IMR-90 (cell line): Measurements from ENCODE around the gene ZNF362. TPM values are rescaled to one million over a fixed set of nuclear protein-coding genes. Genes with fewer than 3 reads are reported as not detected.
A peak's percentile ranks its signal among the peaks of the same experiment; 100 is the strongest.

Source experiments
- ATAC-seq: fragments of 200-7000 bp; cut with Tn5 transposase; 2 replicates; pipeline ENCODE4 v1.9.1; 2020; ENCODE audit warnings: low read depth, mild to moderate bottlenecking, moderate library complexity
- BruUV-seq: library from RNA; stranded (reverse); fragments of 400-500 nt; replicated peaks from 2 replicates; lab custom pipeline; 2021; lab: Mats Ljungman, UMichigan
- CTCF ChIA-PET: fragments of 300-600 bp; formaldehyde crosslinking; extraction: SDS; loops from one replicate; lab custom pipeline; 2021; ENCODE audit warnings: antibody characterized with exemption; lab: Yijun Ruan, JAX
- POLR2A ChIA-PET: fragments of 300-600 bp; sonication (Branson Sonifier 250); formaldehyde crosslinking; loops from one replicate; lab custom pipeline; 2022; ENCODE audit warnings: antibody characterized with exemption; ENCODE audit not compliant: unreplicated experiment; lab: Charles Lee
- DNase-seq: peaks from one replicate; pipeline ENCODE4 v3.0.0; 2013
- H2AFZ ChIP-seq: replicated peaks from 2 replicates; pipeline ENCODE3; 2013; ENCODE audit warnings: low read length, mild to moderate bottlenecking; ENCODE audit not compliant: poor library complexity
- H2AK5ac ChIP-seq: 2 replicates; pipeline ENCODE4 v1.6.1; 2013; ENCODE audit warnings: low read depth, low read length, inconsistent platforms
- H2AK9ac ChIP-seq: replicated peaks from 2 replicates; pipeline ENCODE3; 2013; ENCODE audit warnings: mild to moderate bottlenecking, low read depth, low read length, moderate library complexity; ENCODE audit not compliant: poor library complexity
- H2BK120ac ChIP-seq: 2 replicates; pipeline ENCODE4 v1.6.1; 2013; ENCODE audit warnings: low read depth, low read length, inconsistent platforms
- H2BK15ac ChIP-seq: 3 replicates; pipeline ENCODE4 v1.6.1; 2013; ENCODE audit warnings: low read depth, low read length, inconsistent platforms
- H2BK20ac ChIP-seq: 2 replicates; pipeline ENCODE4 v1.6.1; 2013; ENCODE audit warnings: low read depth, mild to moderate bottlenecking, inconsistent platforms, low read length, moderate library complexity
- H2BK5ac ChIP-seq: 2 replicates; pipeline ENCODE4 v1.6.1; 2013; ENCODE audit warnings: mild to moderate bottlenecking, low read depth, low read length, inconsistent platforms; ENCODE audit not compliant: poor library complexity, severe bottlenecking
- H3K14ac ChIP-seq: replicated peaks from 2 replicates; pipeline ENCODE4 v1.6.1; 2013; ENCODE audit warnings: low read depth, low read length, inconsistent platforms
- H3K18ac ChIP-seq: 2 replicates; pipeline ENCODE4 v1.6.1; 2013; ENCODE audit warnings: low read depth, low read length, control low read depth
- H3K23ac ChIP-seq: 2 replicates; pipeline ENCODE4 v1.6.1; 2013; ENCODE audit warnings: low read depth, low read length, inconsistent platforms
- H3K27ac ChIP-seq: 2 replicates; pipeline ENCODE4 v1.5.1; 2013; ENCODE audit warnings: mild to moderate bottlenecking, control low read depth, low read length; ENCODE audit not compliant: insufficient read depth
- H3K27me3 ChIP-seq: 2 replicates; pipeline ENCODE4 v1.6.1; 2013; ENCODE audit warnings: low read length; ENCODE audit not compliant: control insufficient read depth, insufficient read depth
- H3K36me3 ChIP-seq: 2 replicates; pipeline ENCODE4 v1.6.1; 2013; ENCODE audit warnings: low read length, mixed read lengths; ENCODE audit not compliant: control insufficient read depth, insufficient read depth
- H3K4ac ChIP-seq: 2 replicates; pipeline ENCODE4 v1.6.1; 2013; ENCODE audit warnings: low read depth, low read length, inconsistent platforms
- H3K4me1 ChIP-seq: 2 replicates; pipeline ENCODE4 v1.6.1; 2013; ENCODE audit warnings: low read length, mixed read lengths; ENCODE audit not compliant: control insufficient read depth, insufficient read depth
- H3K4me2 ChIP-seq: 2 replicates; pipeline ENCODE4 v1.6.1; 2013; ENCODE audit warnings: low read depth, mild to moderate bottlenecking, control low read depth, low read length, moderate library complexity
- H3K4me3 ChIP-seq: 2 replicates; pipeline ENCODE4 v1.5.1; 2013; ENCODE audit warnings: low read depth, mild to moderate bottlenecking, control low read depth, low read length, moderate library complexity; ENCODE audit not compliant: insufficient read depth
- H3K56ac ChIP-seq: 2 replicates; pipeline ENCODE4 v1.6.1; 2013; ENCODE audit warnings: low read length, inconsistent platforms; ENCODE audit not compliant: insufficient read depth; ENCODE audit errors: extremely low read depth
- H3K79me1 ChIP-seq, 2 experiments: 2 replicates each; pipeline ENCODE4 v1.6.1; 2013; ENCODE audit warnings: low read length in 2 of 2, inconsistent platforms in 1 of 2, low read depth in 1 of 2
- H3K9ac ChIP-seq: 2 replicates; pipeline ENCODE4 v1.6.1; 2013; ENCODE audit warnings: low read depth, low read length, control low read depth
- H3K9me1 ChIP-seq: 2 replicates; pipeline ENCODE4 v1.6.1; 2013; ENCODE audit warnings: low read length, inconsistent platforms; ENCODE audit not compliant: insufficient read depth
- H3K9me3 ChIP-seq: 2 replicates; pipeline ENCODE4 v1.6.1; 2013; ENCODE audit warnings: low read length; ENCODE audit not compliant: control insufficient read depth, insufficient read depth
- H4K20me1 ChIP-seq: 2 replicates; pipeline ENCODE4 v1.6.1; 2013; ENCODE audit warnings: low read length, inconsistent platforms; ENCODE audit not compliant: insufficient read depth
- H4K5ac ChIP-seq: 2 replicates; pipeline ENCODE4 v1.6.1; 2013; ENCODE audit warnings: mild to moderate bottlenecking, low read depth, low read length, control low read depth
- H4K8ac ChIP-seq, 2 experiments: 2 replicates each; pipeline ENCODE4 v1.6.1; 2013; ENCODE audit warnings: low read depth in 2 of 2, low read length in 2 of 2, control low read depth in 1 of 2, inconsistent platforms in 1 of 2
- H4K91ac ChIP-seq: 2 replicates; pipeline ENCODE4 v1.6.1; 2013; ENCODE audit warnings: low read depth, low read length, inconsistent platforms; ENCODE audit not compliant: insufficient read depth
- RAD21 ChIP-seq: IDR thresholded peaks from 2 replicates; pipeline ENCODE4 v1.6.1; 2012; ENCODE audit warnings: low read length, improper control_type of control experiment
- RFX5 ChIP-seq: IDR thresholded peaks from 2 replicates; pipeline ENCODE4 v1.8.0; 2012; ENCODE audit warnings: low read depth, mild to moderate bottlenecking, low read length, moderate library complexity
- WGBS, 2 experiments: methylation state at CpG; one replicate each; pipeline versions ENCODE4 v1.1.5 to v1.1.7; 2013; ENCODE audit warnings: missing lambda C conversion rate in 2 of 2; ENCODE audit not compliant: insufficient read length in 1 of 2; ENCODE audit errors: extremely low coverage in 2 of 2; 5-methylcytosine and 5-hydroxymethylcytosine counted together
- dilution Hi-C: fragments of 300-500 bp; cut with HindIII; formaldehyde crosslinking; loops from one replicate; pipeline ENCODE4 v1.14.3; 2018; ENCODE audit warnings: low sequenced_read_pairs; ENCODE audit not compliant: unreplicated experiment
- in situ Hi-C: fragments of 300-500 bp; cut with MboI; formaldehyde crosslinking; loops from 3 replicates; pipeline ENCODE4 v1.14.3; 2019; ENCODE audit warnings: low sequenced_read_pairs, inconsistent platforms, mixed read lengths
- intact Hi-C: fragments of 100-400 bp; cut with micrococcal nuclease; formaldehyde crosslinking; loops from 2 replicates; pipeline ENCODE4 v1.10.0; 2022
- polyA plus RNA-seq, 3 experiments: library from polyadenylated mRNA; depleted of rRNA; stranded (reverse); fragments of >200 nt; gene quantifications; 2 replicates each; pipeline ENCODE4 v1.2.3, GENCODE V29; 2012; ENCODE audit warnings: low replicate concordance in 1 of 3
- total RNA-seq: library from RNA; depleted of rRNA; stranded (reverse); fragments of >200 nt; gene quantifications from 2 replicates; pipeline ENCODE4 v1.2.3, GENCODE V29; 2012

The ZNF362 gene
- total and polyA plus RNA-seq, 2 of the 4 experiments (the other 2 are of a cell fraction) = 5.7 to 12.9 TPM

- no peak overlapping the region for H3K23ac ChIP-seq
- no peak overlapping the region for H2BK120ac ChIP-seq
- CTCF ChIA-PET = no interaction called here
- no peaks in the 10 kb centered on the region for H3K36me3 ChIP-seq
- no peaks in the 10 kb centered on the region for H3K9me3 ChIP-seq
- no peak overlapping the region for H3K27ac ChIP-seq
- H2BK20ac ChIP-seq = no peak overlapping the region
- H2BK15ac ChIP-seq = no peak overlapping the region
- H3K18ac ChIP-seq = no peak overlapping the region
- no peak overlapping the region for H3K9ac ChIP-seq
- H3K4me1 ChIP-seq = 0 out of 2 replicates have a peak, but pooled peaks cover 2% of the 10 kb centered on the region
- dilution Hi-C loops (no loop called here), intact Hi-C loops (no loop called here), in situ Hi-C loops (no loop called here)
- ATAC-seq (no peak), DNase-seq (no peak)
- no peak overlapping the region for H4K8ac ChIP-seq
- no peak overlapping the region for H3K4ac ChIP-seq
- H3K27me3 ChIP-seq = no peaks in the 10 kb centered on the region; the same call in 1 of the 2 replicates
- H3K4me3 ChIP-seq = no peak overlapping the region
- WGBS, 2 experiments = 67% methylated on average over 1 of the region's 8 CpGs; no CpG with 5 or more reads in 1 of the 2 experiments
- no peak overlapping the region for H2BK5ac ChIP-seq
- TF ChIP-seq RAD21 (no peak), RFX5 (no peak)
- H3K56ac ChIP-seq = no peak overlapping the region
- H4K91ac ChIP-seq = no peak overlapping the region
- H2AK9ac ChIP-seq = peak overlapping the region; percentile 48
- H3K79me1 ChIP-seq = no peaks in the 10 kb centered on the region
- no peak overlapping the region for H2AK5ac ChIP-seq
- H4K5ac ChIP-seq = no peak overlapping the region
- H2AFZ ChIP-seq = no peak overlapping the region
- no peaks in the 10 kb centered on the region for H4K20me1 ChIP-seq
- no TSS peak for BruUV-seq
- peaks cover 1% of the 10 kb centered on the region; the same call in 1 of the 2 replicates for H3K9me1 ChIP-seq
- no peak overlapping the region for H3K4me2 ChIP-seq
- no peak overlapping the region for H3K14ac ChIP-seq
- POLR2A ChIA-PET = no interaction called here
These were observed 54.4 kb downstream of the ZNF362 start for GRCh38 chr1:33310702-33311101.
